GM18951 (cell line): ENCODE results near the gene MPP4.
"Not testable (repeated sequence)": the region's sequence is repeated elsewhere in the genome, so short reads cannot be mapped to it uniquely, and the experiment has no call there.

Experiments used
- POLR2A ChIP-seq: IDR thresholded peaks from 4 replicates; pipeline ENCODE4 v1.6.1; 2011; ENCODE audit warnings: mild to moderate bottlenecking; ENCODE audit not compliant: insufficient read length, insufficient read depth; ENCODE audit errors: extremely low read depth
- in situ Hi-C: fragments of 300-500 bp; cut with MboI; formaldehyde crosslinking; loops from one replicate; pipeline ENCODE4 v1.12.0; 2022; ENCODE audit warnings: low sequenced_read_pairs, mixed read lengths, inconsistent platforms; ENCODE audit not compliant: unreplicated experiment

The MPP4 gene

GRCh38 chr2:201696151-201696659 lies 2.2 kb downstream of the MPP4 start:
- in situ Hi-C loops: no loop called here
- TF ChIP-seq POLR2A: no peak

- in situ Hi-C loops: no loop called here
- TF ChIP-seq POLR2A: no peak
Measured at GRCh38 chr2:201685156-201685555, 13.3 kb downstream of the MPP4 start.

- no peak for TF ChIP-seq POLR2A
- in situ Hi-C loops: no loop called here
Measured at GRCh38 chr2:201680743-201681142, 17.7 kb downstream of the MPP4 start.

- in situ Hi-C loops: no loop called here
- no peak for TF ChIP-seq POLR2A
Measured at GRCh38 chr2:201678401-201678800, 20.0 kb downstream of the MPP4 start.

- TF ChIP-seq POLR2A: no peak
- in situ Hi-C loops: no loop called here
Measured at GRCh38 chr2:201675454-201675853, 23.0 kb downstream of the MPP4 start.

- no peak for TF ChIP-seq POLR2A
- in situ Hi-C loops: no loop called here
Measured at GRCh38 chr2:201674794-201675193, 23.6 kb downstream of the MPP4 start.

- in situ Hi-C loops: no loop called here
- no peak for TF ChIP-seq POLR2A
Measured at GRCh38 chr2:201674298-201674697, 24.1 kb downstream of the MPP4 start.

- in situ Hi-C loops: no loop called here
Measured at GRCh38 chr2:201673546-201673945, 24.9 kb downstream of the MPP4 start.

GRCh38 chr2:201671205-201671604 lies 27.2 kb downstream of the MPP4 start:
- in situ Hi-C loops: not testable (repeated sequence)

More at GRCh38 chr2:201673546-201673945, 24.9 kb downstream of the MPP4 start:
- no peak for TF ChIP-seq POLR2A

GRCh38 chr2:201669865-201670264 lies 28.6 kb downstream of the MPP4 start:
- TF ChIP-seq POLR2A: no peak
- in situ Hi-C loops: no loop called here

GRCh38 chr2:201668402-201668910 lies 30.0 kb downstream of the MPP4 start:
- TF ChIP-seq POLR2A: no peak
- in situ Hi-C loops: no loop called here

- no peak for TF ChIP-seq POLR2A
- in situ Hi-C loops: no loop called here
Measured at GRCh38 chr2:201664334-201664733, 34.1 kb downstream of the MPP4 start.

GRCh38 chr2:201661366-201661765 lies 37.1 kb downstream of the MPP4 start:
- TF ChIP-seq POLR2A: no peak
- in situ Hi-C loops: no loop called here

GRCh38 chr2:201660293-201660895 lies 38.0 kb downstream of the MPP4 start:
- in situ Hi-C loops: no loop called here
- TF ChIP-seq POLR2A: no peak
